HCT116 (cell line): ENCODE measurements around the gene ZBTB12. TPM values are rescaled to one million over a fixed set of nuclear protein-coding genes. Genes with fewer than 3 reads are reported as not detected.
"Not testable (repeated sequence)": the region's sequence is repeated elsewhere in the genome, so short reads cannot be mapped to it uniquely, and the experiment has no call there.

Experiments
- ATAC-seq: fragments of 200-7000 bp; cut with Tn5 transposase; 2 replicates; pipeline ENCODE4 v1.9.1; 2020; ENCODE audit warnings: mild to moderate bottlenecking, moderate library complexity
- BruUV-seq: library from RNA; stranded (reverse); fragments of 400-500 nt; replicated peaks from 2 replicates; lab custom pipeline; 2021; lab: Mats Ljungman, UMichigan
- CTCF ChIA-PET: fragments of 300-600 bp; sonication (Branson Sonifier 250); formaldehyde crosslinking; loops from one replicate; lab custom pipeline; 2021; ENCODE audit warnings: antibody characterized with exemption; lab: Charles Lee
- POLR2A ChIA-PET: fragments of 300-600, 350-600 bp; sonication (Branson Sonifier 250); formaldehyde crosslinking; loops from one replicate; lab custom pipeline; 2021; ENCODE audit warnings: antibody characterized with exemption; lab: Charles Lee
- RAD21 ChIA-PET, 2 experiments: fragments of 300-600 bp; sonication (Branson Sonifier 250); formaldehyde crosslinking; loops; one replicate each; lab custom pipeline; 2023; ENCODE audit warnings: low total read pairs in 2 of 2; ENCODE audit not compliant: uncharacterized antibody in 2 of 2, unreplicated experiment in 2 of 2, low non-redundant PET in 1 of 2; lab: Charles Lee
- DNase-seq: peaks from one replicate; pipeline ENCODE4 v3.0.0-alpha.2; 2010; ENCODE audit warnings: low read depth, low spot score
- H2AFZ ChIP-seq: fragments of 200-600 bp; shearing (Covaris generic), sonication (generic); 2 replicates; pipeline ENCODE4 v1.6.1; 2017; ENCODE audit warnings: low read depth, mixed run types, mixed read lengths, antibody characterized with exemption, low read length; ENCODE audit not compliant: poor library complexity, severe bottlenecking
- H3K27ac ChIP-seq: 2 replicates; pipeline ENCODE4 v1.5.1; 2012; ENCODE audit warnings: low read depth, low read length
- H3K27me3 ChIP-seq: fragments of 200-600 bp; sonication (generic); 2 replicates; pipeline ENCODE4 v1.6.1; 2016; ENCODE audit warnings: mixed run types, low read length, mixed read lengths; ENCODE audit not compliant: insufficient read depth
- H3K36me3 ChIP-seq, 2 experiments: fragments of 200-500 bp in 1 of 2; fragments of 200-600 bp in 1 of 2; sonication (Bioruptor generic) in 1 of 2; sonication (generic) in 1 of 2; 2 replicates each; pipeline versions ENCODE4 v1.5.1 to v1.6.1; 2014 to 2016; ENCODE audit warnings: low read length in 2 of 2, inconsistent platforms in 1 of 2, mixed read lengths in 1 of 2, mixed run types in 1 of 2; ENCODE audit not compliant: insufficient read depth in 2 of 2, control insufficient read depth in 1 of 2
- H3K4me1 ChIP-seq, 2 experiments: fragments of 200-600 bp in 1 of 2; sonication (generic) in 1 of 2; 2 replicates each; pipeline versions ENCODE4 v1.5.1 to v1.6.1; 2012 to 2017; ENCODE audit warnings: low read length in 2 of 2, inconsistent platforms in 1 of 2, mild to moderate bottlenecking in 1 of 2, mixed read lengths in 1 of 2, mixed run types in 1 of 2, moderate library complexity in 1 of 2; ENCODE audit not compliant: insufficient read depth in 2 of 2, control insufficient read depth in 1 of 2
- H3K4me2 ChIP-seq: fragments of 200-600 bp; sonication (generic); 2 replicates; pipeline ENCODE4 v1.6.1; 2017; ENCODE audit warnings: mixed run types, low read length, mixed read lengths
- H3K4me3 ChIP-seq, 2 experiments: fragments of 200-600 bp in 1 of 2; sonication (generic) in 1 of 2; replicated peaks in 1 of 2; 2 replicates each; pipeline ENCODE4 v1.5.1; 2011 to 2016; ENCODE audit warnings: low read length in 2 of 2, control low read depth in 1 of 2, low read depth in 1 of 2, mild to moderate bottlenecking in 1 of 2, mixed read lengths in 1 of 2, mixed run types in 1 of 2
- H3K79me2 ChIP-seq: fragments of 200-600 bp; sonication (generic); 2 replicates; pipeline ENCODE4 v1.6.1; 2017; ENCODE audit warnings: mild to moderate bottlenecking, mixed run types, low read length, moderate library complexity, mixed read lengths; ENCODE audit not compliant: insufficient read depth
- H3K9ac ChIP-seq: fragments of 200-600 bp; sonication (generic); 2 replicates; pipeline ENCODE4 v1.6.1; 2016; ENCODE audit warnings: low read length, mixed read lengths
- H3K9me2 ChIP-seq: fragments of 200-600 bp; sonication (generic), shearing (Covaris generic); 2 replicates; pipeline ENCODE4 v1.6.1; 2017; ENCODE audit warnings: mixed run types, mild to moderate bottlenecking, moderate library complexity; ENCODE audit not compliant: insufficient read depth
- H3K9me3 ChIP-seq, 2 experiments: fragments of 200-500 bp in 1 of 2; fragments of 200-600 bp in 1 of 2; sonication (Bioruptor generic) in 1 of 2; sonication (generic) in 1 of 2; 2 replicates each; pipeline ENCODE4 v1.6.1; 2014 to 2017; ENCODE audit warnings: low read length in 2 of 2, mixed read lengths in 2 of 2, inconsistent platforms in 1 of 2, low read depth in 1 of 2, mild to moderate bottlenecking in 1 of 2, mixed run types in 1 of 2, moderate library complexity in 1 of 2; ENCODE audit not compliant: control insufficient read depth in 1 of 2, insufficient read depth in 1 of 2
- H4K20me1 ChIP-seq: fragments of 200-600 bp; sonication (generic), shearing (Covaris generic); 2 replicates; pipeline ENCODE4 v1.6.1; 2017; ENCODE audit warnings: mixed run types, mild to moderate bottlenecking, moderate library complexity; ENCODE audit not compliant: insufficient read depth
- CTCF ChIP-seq, 3 experiments: fragments of 200-600 bp in 1 of 3; sonication (generic) in 1 of 3; IDR thresholded peaks in 2 of 3; conservative IDR thresholded peaks in 1 of 3; 2 replicates each; pipeline ENCODE4 v1.5.1; 2012 to 2017; ENCODE audit warnings: low read depth in 2 of 3, low read length in 2 of 3, antibody characterized with exemption in 1 of 3, borderline replicate concordance in 1 of 3, control low read depth in 1 of 3, mild to moderate bottlenecking in 1 of 3, mixed read lengths in 1 of 3, mixed run types in 1 of 3, moderate library complexity in 1 of 3; ENCODE audit not compliant: insufficient read depth in 1 of 3
- ELF1 ChIP-seq: IDR thresholded peaks from 2 replicates; pipeline ENCODE4 v1.6.1; 2012; ENCODE audit warnings: low read depth, borderline replicate concordance
- SIN3A ChIP-seq: IDR thresholded peaks from 2 replicates; pipeline ENCODE4 v1.6.1; 2012; ENCODE audit warnings: low read depth
- TCF7L2 ChIP-seq: IDR thresholded peaks from 2 replicates; pipeline ENCODE4 v1.7.0; 2011; ENCODE audit warnings: borderline replicate concordance, inconsistent platforms; ENCODE audit not compliant: insufficient read depth, insufficient read length; ENCODE audit errors: extremely low read depth
- intact Hi-C: fragments of 100-400 bp; cut with micrococcal nuclease; formaldehyde crosslinking; loops from 2 replicates; pipeline ENCODE4 v1.10.0; 2022
- total RNA-seq: library from RNA; stranded (reverse); gene quantifications from one replicate; pipeline ENCODE4 v1.2.1, GENCODE V29; 2021; ENCODE audit not compliant: unreplicated experiment

ZBTB12 gene
- total RNA-seq, 1 experiment from 2014 or later, result 10.3 TPM

DNA sequence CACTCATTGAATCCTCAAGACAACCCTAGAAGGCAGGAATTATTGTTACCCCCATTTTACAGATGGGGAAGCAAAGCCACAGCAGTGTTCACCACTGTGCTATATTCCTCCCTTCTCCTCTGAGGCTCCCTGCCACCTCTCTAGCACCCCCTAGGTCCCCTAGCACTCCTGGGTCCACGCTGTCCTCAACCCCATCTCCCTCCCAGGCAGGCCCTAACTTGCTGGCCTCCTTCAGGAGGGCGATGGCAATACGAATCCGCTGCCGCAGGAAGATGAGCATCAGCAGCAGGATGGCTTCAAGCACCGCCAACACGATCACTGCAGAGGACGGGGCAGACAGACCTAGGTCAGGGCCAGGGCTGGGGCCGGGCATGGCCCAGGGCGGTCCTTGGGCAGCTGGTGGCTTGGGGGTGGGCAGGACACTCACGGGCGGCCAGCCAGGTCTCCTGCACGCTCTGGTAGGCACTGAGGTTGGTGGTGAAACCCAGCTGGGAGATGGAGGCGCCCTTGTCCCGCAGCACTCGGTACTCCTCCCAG is 31.4 kb downstream of the ZBTB12 start:
- ChIA-PET POLR2A (no interaction called here), CTCF (no interaction called here), RAD21 (no interaction called here)
- Histone ChIP-seq H3K4me2 (no peak overlapping the region), H4K20me1 (no peaks in the 10 kb centered on the region), H3K27me3 (no peaks in the 10 kb centered on the region), H3K9me2 (no peaks in the 10 kb centered on the region), H3K9me3 (no peaks in the 10 kb centered on the region), H3K79me2 (no peaks in the 10 kb centered on the region), H3K9ac (no peak overlapping the region), H3K36me3 (no peaks in the 10 kb centered on the region), H3K27ac (no peak overlapping the region), H2AFZ (no peak overlapping the region), H3K4me1 (peaks cover 6 to 9% of the 10 kb centered on the region in 2 experiments; a peak in 3 of 4 replicates), H3K4me3 (no peak overlapping the region)
- no TSS peak for BruUV-seq
- DNase-seq (no peak), ATAC-seq (peak; percentile 82)
- TF ChIP-seq ELF1 (no peak), CTCF (IDR thresholded peaks at IDR 0.05 in 2 of 3, conservative IDR thresholded peaks at IDR 0.05 in 1 of 3; ENCODE audit: borderline replicate concordance in 1 of 3, insufficient read depth in 1 of 3, low read depth in 2 of 3, low read length in 2 of 3) (peak in 2 of 3 experiments; percentile 37 to 42; a peak in 3 of 6 replicates)
- intact Hi-C loops, result no loop called here

GRCh38 chr6:31869343-31869742 is 32.5 kb downstream of the ZBTB12 start:
- no peaks in the 10 kb centered on the region for H4K20me1 ChIP-seq
- TF ChIP-seq TCF7L2, result no peak
- TF ChIP-seq SIN3A, result no peak
- H3K4me3 ChIP-seq, result no peak overlapping the region
- no peak overlapping the region for H3K4me2 ChIP-seq
- RAD21 ChIA-PET, result no interaction called here
- BruUV-seq, result no TSS peak
- H2AFZ ChIP-seq, result no peak overlapping the region
- DNase-seq (no peak), ATAC-seq (no peak)
- no peaks in the 10 kb centered on the region for H3K9me3 ChIP-seq
- H3K79me2 ChIP-seq, result no peaks in the 10 kb centered on the region
- no peaks in the 10 kb centered on the region for H3K36me3 ChIP-seq
- no peaks in the 10 kb centered on the region for H3K9me2 ChIP-seq
- CTCF ChIA-PET, result no interaction called here
- POLR2A ChIA-PET, result interaction anchor here (0.7 kb wide), 1 partner anchor 13 kb away, joined by 4 read pairs; no protein-coding TSS in a partner anchor
- H3K27ac ChIP-seq, result no peak overlapping the region
- no peak overlapping the region for H3K9ac ChIP-seq
- intact Hi-C loops, result no loop called here
- H3K27me3 ChIP-seq, result no peaks in the 10 kb centered on the region
- H3K4me1 ChIP-seq, result peaks cover 6 to 20% of the 10 kb centered on the region in 2 experiments

DNA sequence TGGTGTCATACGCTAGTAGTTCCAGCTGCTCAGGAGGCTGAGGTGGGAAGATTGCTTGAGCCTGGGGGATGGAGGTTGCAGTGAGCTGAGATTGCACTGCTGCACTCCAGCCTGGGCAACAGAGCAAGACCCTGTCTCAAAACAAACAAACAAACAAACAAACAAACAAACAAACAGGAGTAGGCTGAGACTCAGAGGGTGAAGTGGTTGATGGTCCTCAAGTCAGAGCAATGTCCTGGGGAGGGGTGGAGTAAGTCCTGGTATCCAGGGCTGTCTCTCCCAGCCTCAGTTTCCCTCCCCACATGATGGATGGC is 33.3 kb downstream of the ZBTB12 start:
- BruUV-seq, ATAC-seq, H3K9ac ChIP-seq, H3K36me3 ChIP-seq, RAD21 ChIA-PET, H3K27ac ChIP-seq, H3K79me2 ChIP-seq, CTCF ChIA-PET, H3K9me3 ChIP-seq, H3K9me2 ChIP-seq, DNase-seq, intact Hi-C loops, H2AFZ ChIP-seq, H3K27me3 ChIP-seq, H3K4me3 ChIP-seq, H3K4me2 ChIP-seq, POLR2A ChIA-PET, H4K20me1 ChIP-seq: not testable (repeated sequence)
- peaks cover 6 to 24% of the 10 kb centered on the region in 2 experiments for H3K4me1 ChIP-seq
